Effector memory CD4-positive, alpha-beta T cell (primary cell): ENCODE measurements around the gene DGKG.
A peak's percentile ranks its signal among the peaks of the same experiment; 100 is the strongest.

Experiments
- DNase-seq, 3 donors: peaks; one replicate each; pipeline ENCODE4 v3.0.0-alpha.2; 2020
- H3K27ac ChIP-seq: 2 replicates; pipeline ENCODE4 v1.7.0; 2013; ENCODE audit warnings: mild to moderate bottlenecking, low read length, moderate library complexity; ENCODE audit not compliant: insufficient read depth, poor library complexity, severe bottlenecking
- H3K27me3 ChIP-seq: replicated peaks from 2 replicates; pipeline ENCODE4 v1.7.0; 2013; ENCODE audit warnings: mild to moderate bottlenecking, low read length; ENCODE audit not compliant: insufficient read depth, control insufficient read depth, poor library complexity, severe bottlenecking
- H3K36me3 ChIP-seq: 2 replicates; pipeline ENCODE4 v1.7.0; 2013; ENCODE audit warnings: mild to moderate bottlenecking, low read length, moderate library complexity; ENCODE audit not compliant: control insufficient read depth, insufficient read depth
- H3K4me1 ChIP-seq: 2 replicates; pipeline ENCODE4 v1.7.0; 2013; ENCODE audit warnings: low read length, mild to moderate bottlenecking; ENCODE audit not compliant: control insufficient read depth, insufficient read depth, poor library complexity, severe bottlenecking
- H3K4me3 ChIP-seq: 2 replicates; pipeline ENCODE4 v1.7.0; 2013; ENCODE audit warnings: low read length, low read depth, mild to moderate bottlenecking; ENCODE audit not compliant: insufficient read depth, poor library complexity, severe bottlenecking
- H3K9me3 ChIP-seq: 2 replicates; pipeline ENCODE4 v1.7.0; 2013; ENCODE audit warnings: mild to moderate bottlenecking, low read length, moderate library complexity; ENCODE audit not compliant: control insufficient read depth

Gene DGKG

DNA sequence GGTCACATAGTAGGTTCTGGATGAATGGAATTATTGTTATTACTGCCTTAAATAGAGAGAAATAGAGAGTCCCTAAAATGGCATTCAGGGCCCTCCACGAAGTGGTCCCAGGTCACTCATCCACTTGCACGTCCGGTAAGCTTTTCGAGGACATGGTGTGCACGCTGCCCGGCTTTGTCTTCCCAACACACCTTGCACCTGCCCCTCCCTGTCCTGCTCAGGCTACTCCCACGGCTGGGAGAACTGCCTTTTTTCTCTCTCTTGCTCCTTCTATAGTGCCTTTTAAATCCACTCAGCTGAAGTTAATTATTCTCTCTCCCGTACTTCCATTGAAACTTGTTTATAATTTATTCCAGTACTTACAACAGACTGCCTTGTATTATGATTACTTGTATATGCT, 5.6 kb upstream of the DGKG start:
- Histone ChIP-seq H3K4me1 (no peaks in the 10 kb centered on the region), H3K36me3 (no peaks in the 10 kb centered on the region), H3K4me3 (no peak overlapping the region), H3K27ac (no peak overlapping the region), H3K9me3 (no peaks in the 10 kb centered on the region), H3K27me3 (no peaks in the 10 kb centered on the region)
- DNase-seq, result no peak

DNA sequence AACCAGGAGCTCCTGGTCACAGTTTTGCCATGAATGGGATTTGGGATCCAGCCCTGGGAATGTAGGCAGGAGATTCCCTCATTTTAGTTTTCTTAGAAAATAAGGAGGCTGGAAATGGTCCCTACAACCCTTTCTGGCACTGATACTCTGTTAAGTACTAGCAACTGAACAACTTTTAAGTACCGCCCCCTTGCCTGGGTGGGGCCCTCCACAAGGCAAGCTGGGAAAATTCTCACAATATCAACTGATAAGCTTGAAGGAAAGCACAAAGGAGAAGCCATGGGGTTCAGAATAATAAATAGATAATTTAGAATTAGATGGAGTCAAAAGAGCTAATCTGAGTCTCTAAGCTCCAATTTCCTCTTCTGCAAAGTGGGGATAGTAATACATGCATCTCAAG, 4.2 kb upstream of the DGKG start:
- Histone ChIP-seq H3K27me3 (peaks cover 7% of the 10 kb centered on the region), H3K9me3 (no peaks in the 10 kb centered on the region), H3K27ac (no peak overlapping the region), H3K4me3 (no peak overlapping the region), H3K4me1 (peaks cover 6% of the 10 kb centered on the region), H3K36me3 (no peaks in the 10 kb centered on the region)
- no peak for DNase-seq

DNA sequence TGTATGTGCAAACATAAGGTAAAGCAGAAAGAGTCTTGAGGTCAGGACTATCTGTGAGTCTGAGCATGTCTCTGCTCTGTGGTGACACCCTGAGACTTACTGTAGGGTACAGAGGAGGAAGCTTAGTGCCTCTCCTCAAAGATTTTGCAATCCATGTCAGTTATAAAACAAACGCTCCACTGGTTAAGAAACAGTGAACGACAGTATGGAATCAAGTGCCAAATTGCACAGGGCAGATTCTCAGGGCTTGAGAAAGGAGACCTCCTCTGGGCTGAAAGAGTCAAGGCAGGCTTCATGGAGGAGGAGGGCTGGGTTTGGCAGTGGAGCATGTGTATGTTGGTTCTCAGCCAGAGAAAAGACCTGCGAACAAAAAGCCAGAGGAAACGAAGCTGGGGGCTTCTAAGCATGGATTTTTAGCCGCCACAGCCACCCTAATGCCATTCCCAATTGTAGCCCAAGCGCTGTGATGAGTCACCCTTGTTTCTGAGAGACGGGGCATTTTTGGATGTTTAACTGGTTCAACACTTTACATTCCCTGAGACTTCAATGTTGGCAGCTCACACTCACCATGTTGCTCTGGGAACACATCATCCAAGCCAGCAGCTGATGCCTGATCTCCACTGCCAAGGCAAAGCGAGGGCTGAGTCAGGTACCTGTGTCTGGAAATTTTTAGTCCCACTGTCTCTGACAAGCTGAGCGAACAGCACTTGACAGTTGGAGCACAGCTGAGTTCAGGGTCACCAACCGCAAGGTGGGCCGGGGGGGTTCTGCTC, 3.4 kb upstream of the DGKG start:
- Histone ChIP-seq H3K4me1 (peaks cover 6% of the 10 kb centered on the region), H3K4me3 (no peak overlapping the region), H3K27ac (no peak overlapping the region), H3K9me3 (no peaks in the 10 kb centered on the region), H3K36me3 (no peaks in the 10 kb centered on the region), H3K27me3 (peaks cover 9% of the 10 kb centered on the region)
- no peak for DNase-seq

DNA sequence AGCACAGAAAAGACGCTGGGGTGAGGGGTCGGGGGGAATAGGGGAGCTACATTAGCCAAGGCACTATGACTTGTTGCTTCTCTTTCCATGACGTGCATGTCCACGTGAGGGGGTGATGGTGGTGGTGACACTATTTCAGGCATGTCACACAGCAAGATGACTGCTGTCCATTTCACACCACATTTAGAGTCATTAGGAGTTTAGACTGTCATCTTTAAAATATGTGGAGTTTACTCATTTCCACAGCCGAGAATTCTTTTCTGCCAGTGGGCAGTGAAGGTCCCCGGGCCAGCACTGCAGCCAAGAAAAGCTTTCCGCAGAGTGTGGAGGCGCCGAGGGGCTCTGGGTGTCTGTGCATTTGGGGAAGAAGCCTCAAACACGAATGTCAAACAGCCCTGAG, 954 bp upstream of the DGKG start:
- Histone ChIP-seq H3K4me1 (peaks cover 6% of the 10 kb centered on the region), H3K27me3 (peaks cover 11% of the 10 kb centered on the region)
- DNase-seq, result no peak

DNA sequence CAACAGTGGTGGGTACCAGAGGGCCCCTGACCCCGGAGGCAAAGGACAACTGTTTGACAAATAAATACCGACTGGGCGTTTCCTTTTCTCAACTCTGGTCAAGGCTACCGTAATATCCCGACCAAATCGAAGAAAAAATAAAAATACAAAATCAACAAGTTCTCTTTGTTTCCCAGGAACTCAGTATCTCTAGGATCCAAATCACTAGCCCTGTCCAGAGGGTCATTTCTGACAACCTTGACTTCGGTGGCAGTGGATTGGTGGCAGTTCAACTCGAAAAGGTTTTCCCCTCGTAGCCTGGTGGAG, 456 bp upstream of the DGKG start:
- Histone ChIP-seq H3K4me3 (peak overlapping the region; percentile 22), H3K4me1 (peaks cover 6% of the 10 kb centered on the region), H3K27me3 (peaks cover 11% of the 10 kb centered on the region), H3K9me3 (no peaks in the 10 kb centered on the region), H3K27ac (no peak overlapping the region), H3K36me3 (no peaks in the 10 kb centered on the region)
- no peak for DNase-seq

More for the DNA sequence above, 954 bp upstream of the DGKG start:
- Histone ChIP-seq H3K27ac (no peak overlapping the region), H3K36me3 (no peaks in the 10 kb centered on the region), H3K4me3 (no peak overlapping the region), H3K9me3 (no peaks in the 10 kb centered on the region)

DNA sequence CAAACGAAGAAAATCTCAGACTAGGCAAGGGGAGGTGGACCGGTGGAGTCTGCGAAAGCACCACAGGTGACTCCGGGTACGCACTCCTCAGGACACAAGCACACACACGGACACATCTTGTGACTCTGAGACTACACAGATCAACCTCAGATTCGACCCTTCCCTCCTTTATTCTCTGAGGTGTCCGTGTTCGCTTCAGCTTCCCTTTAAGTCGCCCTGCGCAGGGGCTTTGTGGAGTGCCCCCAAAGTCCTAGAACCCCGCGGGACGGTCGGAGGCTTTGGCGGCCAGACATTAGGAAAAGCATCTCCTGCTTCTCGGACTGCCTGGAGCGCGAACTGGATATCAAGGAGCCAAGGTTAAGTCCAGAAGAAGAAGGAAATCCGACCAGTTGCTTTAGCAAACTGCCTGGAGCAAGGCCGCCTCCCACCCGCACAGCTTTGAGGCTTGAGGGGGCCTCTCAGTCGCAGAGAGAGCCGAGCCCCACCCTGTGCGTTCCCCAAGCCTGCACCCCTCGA, 730 bp downstream of the DGKG start:
- peaks cover 11% of the 10 kb centered on the region for H3K27me3 ChIP-seq
- no peak overlapping the region for H3K27ac ChIP-seq
- no peaks in the 10 kb centered on the region for H3K9me3 ChIP-seq
- peaks cover 6% of the 10 kb centered on the region for H3K4me1 ChIP-seq
- H3K4me3 ChIP-seq, result no peak overlapping the region
- no peak for DNase-seq
- no peaks in the 10 kb centered on the region for H3K36me3 ChIP-seq

DNA sequence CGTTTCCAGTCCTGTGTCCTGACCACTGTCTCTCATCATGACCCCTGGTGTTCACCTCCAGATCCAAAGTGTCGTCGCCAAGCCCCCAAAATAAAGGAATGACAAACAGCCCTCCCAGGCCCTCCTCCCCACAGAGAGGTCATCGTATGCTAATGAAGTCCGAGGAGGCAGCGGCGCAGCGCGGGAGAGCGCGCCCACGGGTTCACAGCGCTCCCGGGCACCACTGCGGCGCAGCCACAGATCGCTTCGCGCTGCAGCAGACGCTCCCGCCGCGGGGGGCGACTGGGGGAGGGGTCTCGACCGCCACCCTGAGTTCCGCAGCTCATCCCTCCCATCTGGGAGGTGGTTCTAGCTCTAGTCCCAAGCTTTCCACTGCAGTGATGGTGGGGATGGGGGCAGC, 1.3 kb downstream of the DGKG start:
- Histone ChIP-seq H3K27me3 (peaks cover 11% of the 10 kb centered on the region), H3K36me3 (no peaks in the 10 kb centered on the region), H3K4me1 (peaks cover 6% of the 10 kb centered on the region), H3K27ac (no peak overlapping the region), H3K9me3 (no peaks in the 10 kb centered on the region), H3K4me3 (no peak overlapping the region)
- DNase-seq, result no peak

DNA sequence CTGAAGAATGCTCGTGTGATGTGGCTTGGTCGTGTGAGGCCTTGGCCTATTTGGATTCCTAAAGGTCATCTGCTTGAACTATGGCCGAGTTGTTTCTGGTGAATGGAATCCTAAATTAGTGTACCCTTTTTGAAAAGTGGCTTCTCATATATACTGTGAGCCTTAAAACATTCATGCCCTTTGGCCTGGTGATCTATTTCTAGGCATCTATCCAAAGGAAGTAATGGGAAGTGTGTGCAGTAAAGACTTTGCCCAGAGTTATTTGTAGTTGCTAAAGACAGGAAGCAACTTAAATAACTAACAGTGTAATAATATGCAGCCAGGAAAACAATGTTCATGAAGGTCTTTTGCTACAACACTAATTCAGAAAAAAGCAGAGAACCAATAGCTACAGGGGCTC, 3.0 kb downstream of the DGKG start:
- Histone ChIP-seq H3K4me1 (peaks cover 6% of the 10 kb centered on the region), H3K27ac (no peak overlapping the region), H3K9me3 (no peaks in the 10 kb centered on the region), H3K36me3 (no peaks in the 10 kb centered on the region), H3K27me3 (peaks cover 11% of the 10 kb centered on the region), H3K4me3 (no peak overlapping the region)
- DNase-seq, result no peak

DNA sequence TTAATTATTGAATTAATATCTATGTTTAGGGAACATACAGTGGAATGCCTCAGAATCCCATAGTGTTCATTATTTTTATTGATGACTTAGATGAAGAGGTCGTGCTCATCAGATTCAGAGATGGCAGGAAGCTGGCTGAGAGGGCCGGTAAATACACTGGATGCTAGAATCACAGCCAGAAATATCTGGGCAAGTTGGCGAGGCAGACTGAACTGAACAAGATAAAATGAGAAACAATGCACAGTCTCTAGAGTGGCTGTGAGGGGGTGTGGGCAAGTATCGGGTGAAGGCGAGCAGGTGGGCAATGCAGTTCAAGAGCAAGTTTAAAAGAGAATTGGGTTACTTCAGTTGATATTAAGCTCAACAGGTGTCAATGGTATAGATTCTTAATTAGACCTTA, 5.9 kb downstream of the DGKG start:
- no peak for DNase-seq
- Histone ChIP-seq H3K27ac (no peak overlapping the region), H3K4me3 (no peak overlapping the region), H3K27me3 (peaks cover 4% of the 10 kb centered on the region), H3K9me3 (no peaks in the 10 kb centered on the region), H3K4me1 (no peaks in the 10 kb centered on the region), H3K36me3 (no peaks in the 10 kb centered on the region)

DNA sequence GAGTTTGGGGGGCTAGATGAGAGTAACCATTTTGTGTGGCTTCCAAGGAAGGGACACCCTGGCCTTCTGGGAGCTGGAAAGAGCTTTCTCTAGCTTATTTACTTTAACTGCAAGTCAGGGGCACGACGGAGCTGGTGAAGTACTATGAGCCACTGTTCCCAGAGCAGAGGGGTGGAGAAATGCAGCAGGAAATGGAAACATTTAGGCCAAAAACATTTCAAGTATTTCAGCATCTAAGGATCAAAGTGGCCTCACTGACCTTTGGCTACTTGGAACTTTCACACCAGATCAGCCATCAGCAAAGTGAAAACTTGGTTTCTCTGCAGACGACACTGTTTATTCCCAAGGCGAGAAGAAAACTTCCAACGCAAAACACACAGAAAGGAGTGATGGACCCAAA, 7.9 kb downstream of the DGKG start:
- Histone ChIP-seq H3K4me1 (no peaks in the 10 kb centered on the region), H3K36me3 (no peaks in the 10 kb centered on the region), H3K9me3 (no peaks in the 10 kb centered on the region), H3K27ac (no peak overlapping the region), H3K4me3 (no peak overlapping the region), H3K27me3 (no peaks in the 10 kb centered on the region)
- no peak for DNase-seq
